CD4-positive, alpha-beta T cell treated with Interleukin-2 at 100 ng/mL for 4 hours (primary cell): Measurements from ENCODE around the gene RPLP2.

Source experiments
- DNase-seq: peaks from one replicate; pipeline ENCODE4 v3.0.0-alpha.2; 2020; ENCODE audit warnings: low spot score

The RPLP2 gene

GRCh38 chr11:824292-824880 lies 14.6 kb downstream of the RPLP2 start:
- no peak for DNase-seq

GRCh38 chr11:824942-825341 lies 15.2 kb downstream of the RPLP2 start:
- no peak for DNase-seq

- DNase-seq = no peak
Observed at GRCh38 chr11:825366-826226, 15.8 kb downstream of the RPLP2 start.

GRCh38 chr11:826227-826621 lies 16.5 kb downstream of the RPLP2 start:
- no peak for DNase-seq

- DNase-seq = no peak
Observed at GRCh38 chr11:826836-827145, 17.0 kb downstream of the RPLP2 start.

GRCh38 chr11:827146-827896 lies 17.6 kb downstream of the RPLP2 start:
- no peak for DNase-seq

GRCh38 chr11:827897-828192 lies 18.1 kb downstream of the RPLP2 start, which contains the start of gene CRACR2B:
Gene CRACR2B, plus strand, starts transcription at chr11:827919. Its CDS starts 689 bp downstream, at chr11:828608.
- no peak for DNase-seq

GRCh38 chr11:828506-829175 lies 18.9 kb downstream of the RPLP2 start:
- DNase-seq = no peak

GRCh38 chr11:829176-829846 lies 19.5 kb downstream of the RPLP2 start:
- no peak for DNase-seq

- DNase-seq = no peak
Observed at GRCh38 chr11:829847-830294, 20.1 kb downstream of the RPLP2 start.

GRCh38 chr11:830295-831117 lies 20.7 kb downstream of the RPLP2 start:
- peak; percentile 59 for DNase-seq

GRCh38 chr11:831118-831864 lies 21.5 kb downstream of the RPLP2 start:
- no peak for DNase-seq

- no peak for DNase-seq
Observed at GRCh38 chr11:831961-832528, 22.3 kb downstream of the RPLP2 start.

GRCh38 chr11:832529-833113 lies 22.9 kb downstream of the RPLP2 start, which contains the start of gene CD151:
Gene CD151, plus strand, starts transcription at chr11:832952. Its CDS starts 3,118 bp downstream, at chr11:836070.
- peak; percentile 31 for DNase-seq

GRCh38 chr11:833114-833791 lies 23.5 kb downstream of the RPLP2 start:
- DNase-seq = no peak

GRCh38 chr11:833849-834311 lies 24.1 kb downstream of the RPLP2 start:
- DNase-seq = no peak

GRCh38 chr11:834371-835316 lies 24.9 kb downstream of the RPLP2 start:
- DNase-seq = no peak

- no peak for DNase-seq
Observed at GRCh38 chr11:836274-836673, 26.5 kb downstream of the RPLP2 start.
